ENCODE data around the gene ZNRF3.

GRCh38 chr22:29031227-29032011, 148.0 kb downstream of the ZNRF3 start:
- TF ChIP-seq POLR2A (IDR thresholded peaks at IDR 0.05; ENCODE audit: low read depth, low read length) (no peak), SPI1 (IDR thresholded peaks at IDR 0.05; ENCODE audit: low read depth, low read length) (no peak), POLR2AphosphoS5 (IDR thresholded peaks at IDR 0.05; ENCODE audit: low read depth, low read length) (no peak), TAF1 (IDR thresholded peaks at IDR 0.05; ENCODE audit: low read depth, low read length) (no peak), POU2F2 (IDR thresholded peaks at IDR 0.05; ENCODE audit: low read depth, low read length) (no peak)
